Measurements from ENCODE around the gene DLG2. TPM values are rescaled to one million over a fixed set of nuclear protein-coding genes. Genes with fewer than 3 reads are reported as not detected.
A peak's percentile ranks its signal among the peaks of the same experiment; 100 is the strongest.

DLG2 gene
- total and polyA plus RNA-seq, 2 of the 4 experiments (the other 2 are of a cell fraction) = 0.31 to 0.36 TPM

DNA sequence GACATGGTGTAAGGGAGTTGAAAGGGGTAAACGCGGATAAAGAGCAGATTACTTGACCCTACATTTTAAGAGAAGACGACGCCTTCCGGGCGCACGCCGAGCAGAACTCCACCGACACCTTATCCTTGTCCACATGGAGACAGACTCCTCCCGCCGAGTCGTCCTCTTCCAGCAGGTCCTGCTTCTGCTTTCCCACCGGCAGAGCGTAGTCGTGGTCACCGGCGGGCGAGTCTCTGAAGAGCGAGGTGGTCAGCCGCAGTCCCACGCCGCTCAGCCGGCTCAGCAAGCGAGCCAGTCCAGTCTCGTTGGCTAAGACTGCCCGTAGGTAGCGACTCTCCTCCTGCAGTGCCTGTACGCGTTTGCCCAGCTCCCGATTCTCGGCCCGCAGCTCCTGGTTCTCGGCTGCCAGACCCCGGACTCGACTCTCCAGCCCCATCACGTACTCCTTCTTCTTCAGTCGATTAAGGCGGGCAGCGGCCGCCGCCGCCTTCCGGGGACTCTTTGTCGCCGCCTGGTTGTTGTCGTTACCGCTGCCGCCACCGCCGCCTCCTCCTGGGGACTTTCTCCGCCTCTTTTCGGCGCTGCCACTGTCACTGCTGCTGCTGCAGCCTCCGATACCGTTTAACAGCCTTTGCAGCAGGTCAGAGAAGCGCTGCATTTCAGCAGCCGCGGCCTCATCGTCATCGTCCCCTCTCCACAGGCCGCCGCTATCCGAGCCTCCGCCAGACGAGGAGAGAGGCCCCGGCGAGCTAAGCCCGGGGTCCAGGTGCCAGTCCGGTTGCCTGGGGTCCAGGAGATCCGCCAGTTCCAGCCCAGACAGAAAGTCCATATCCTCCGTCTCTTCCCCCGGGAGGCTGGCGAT is 36.8 kb upstream of the DLG2 start:
- POLR2A ChIA-PET (ENCODE audit: unreplicated experiment) = interaction anchor here (1.3 kb wide), 1 partner anchor 36 kb away, joined by 16 read pairs; the partner anchor contains the start of gene TMEM126B
- Histone ChIP-seq H3K79me1 (ENCODE audit: low read depth in 1 of 2, low read length in 2 of 2) (peaks cover 0 to 15% of the 10 kb centered on the region in 2 experiments; a peak in 2 of 4 replicates), H2AFZ (replicated peaks; ENCODE audit: low read length, poor library complexity) (peak overlapping the region; percentile 85), H2BK20ac (ENCODE audit: low read depth, low read length) (no peak overlapping the region), H3K4me1 (ENCODE audit: control insufficient read depth, insufficient read depth, low read length) (no peaks in the 10 kb centered on the region; the same call in 1 of the 2 replicates), H2AK5ac (ENCODE audit: low read depth, low read length) (peak overlapping the region; percentile 95), H3K4me3 (ENCODE audit: insufficient read depth, low read depth, low read length) (peak overlapping the region; percentile 96), H3K56ac (ENCODE audit: extremely low read depth, insufficient read depth, low read length) (peak overlapping the region; percentile 90), H3K9ac (ENCODE audit: low read depth, low read length) (peak overlapping the region; percentile 95), H3K18ac (ENCODE audit: low read depth, low read length) (peak overlapping the region; percentile 37), H3K36me3 (ENCODE audit: control insufficient read depth, insufficient read depth, low read length) (peaks cover 4% of the 10 kb centered on the region; the same call in 1 of the 2 replicates), H3K23ac (ENCODE audit: low read depth, low read length) (peak overlapping the region; percentile 99), H4K20me1 (ENCODE audit: insufficient read depth, low read length) (peaks cover 38% of the 10 kb centered on the region), H3K27me3 (ENCODE audit: control insufficient read depth, insufficient read depth, low read length) (no peaks in the 10 kb centered on the region), H4K8ac (ENCODE audit: low read depth in 2 of 2, low read length in 2 of 2) (peak overlapping the region; percentile 58 to 71; a peak in 2 of 4 replicates), H2BK120ac (ENCODE audit: low read depth, low read length) (peak overlapping the region; percentile 68), H4K5ac (ENCODE audit: low read depth, low read length) (peak overlapping the region; percentile 43), H3K4me2 (ENCODE audit: low read depth, low read length) (peak overlapping the region; percentile 97), H2BK5ac (ENCODE audit: low read depth, low read length, poor library complexity, severe bottlenecking) (peak overlapping the region; percentile 84), H3K27ac (ENCODE audit: insufficient read depth, low read length) (peak overlapping the region; percentile 85), H4K91ac (ENCODE audit: insufficient read depth, low read depth, low read length) (peak overlapping the region; percentile 79), H3K14ac (replicated peaks; ENCODE audit: low read depth, low read length) (peak overlapping the region; percentile 94), H3K9me3 (ENCODE audit: control insufficient read depth, insufficient read depth, low read length) (no peaks in the 10 kb centered on the region), H3K9me1 (ENCODE audit: insufficient read depth, low read length) (no peaks in the 10 kb centered on the region), H3K4ac (ENCODE audit: low read depth, low read length) (peak overlapping the region; percentile 95), H2BK15ac (ENCODE audit: low read depth, low read length) (no peak overlapping the region), H2AK9ac (replicated peaks; ENCODE audit: low read depth, low read length, poor library complexity) (peak overlapping the region; percentile 99)
- in situ Hi-C loops (cut with MboI; ENCODE audit: low sequenced_read_pairs) = no loop called here
- BruUV-seq (replicated peaks) = no TSS peak
- ATAC-seq (ENCODE audit: low read depth) = peak; percentile 38
- 0% methylated on average over 43 of the region's 73 CpGs; no CpG with 5 or more reads in 1 of the 2 experiments for WGBS, 2 experiments (ENCODE audit: extremely low coverage in 2 of 2, insufficient read length in 1 of 2)
- dilution Hi-C loops (cut with HindIII; ENCODE audit: low sequenced_read_pairs, unreplicated experiment) = no loop called here
- intact Hi-C loops (cut with micrococcal nuclease) = loop anchor here (1.0 to 2.0 kb wide), 4 partner anchors 35 to 190 kb away; partner anchors contain the start of gene TMEM126B
- DNase-seq = peak; percentile 45
- CTCF ChIA-PET = interaction anchor here (0.7 to 1.0 kb wide), 2 partner anchors 21 to 26 kb away, joined by 3 read pairs; no protein-coding TSS in a partner anchor
- TF ChIP-seq MAFK (IDR thresholded peaks at IDR 0.05; ENCODE audit: low read depth, low read length) = no peak
- no peak for TF ChIP-seq FOS (IDR thresholded peaks at IDR 0.05; ENCODE audit: low read depth, low read length)
- peak; percentile 37 for TF ChIP-seq CTCF (conservative IDR thresholded peaks at IDR 0.05; ENCODE audit: low read depth, low read length)
- TF ChIP-seq RFX5 (IDR thresholded peaks at IDR 0.05; ENCODE audit: low read depth, low read length) = no peak
- TF ChIP-seq CHD1 (IDR thresholded peaks at IDR 0.05; ENCODE audit: low read depth, low read length) = no peak; the same call in 1 of the 2 replicates
- TF ChIP-seq, protein P1, sequence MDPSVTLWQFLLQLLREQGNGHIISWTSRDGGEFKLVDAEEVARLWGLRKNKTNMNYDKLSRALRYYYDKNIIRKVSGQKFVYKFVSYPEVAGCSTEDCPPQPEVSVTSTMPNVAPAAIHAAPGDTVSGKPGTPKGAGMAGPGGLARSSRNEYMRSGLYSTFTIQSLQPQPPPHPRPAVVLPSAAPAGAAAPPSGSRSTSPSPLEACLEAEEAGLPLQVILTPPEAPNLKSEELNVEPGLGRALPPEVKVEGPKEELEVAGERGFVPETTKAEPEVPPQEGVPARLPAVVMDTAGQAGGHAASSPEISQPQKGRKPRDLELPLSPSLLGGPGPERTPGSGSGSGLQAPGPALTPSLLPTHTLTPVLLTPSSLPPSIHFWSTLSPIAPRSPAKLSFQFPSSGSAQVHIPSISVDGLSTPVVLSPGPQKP (IDR thresholded peaks at IDR 0.05; ENCODE audit: borderline replicate concordance, low read depth, low read length) = no peak
- no peak for TF ChIP-seq POLR2A (IDR thresholded peaks at IDR 0.05; ENCODE audit: low read depth, low read length)
- 0 out of 2 replicates have a peak, but pooled peaks have one; percentile 15 for TF ChIP-seq RAD21 (IDR thresholded peaks at IDR 0.05; ENCODE audit: low read length)
- 0 out of 2 replicates have a peak, but pooled peaks have one; percentile 2 for TF ChIP-seq SMC3 (IDR thresholded peaks at IDR 0.05; ENCODE audit: low read depth, low read length)
- no peak for TF ChIP-seq RCOR1 (IDR thresholded peaks at IDR 0.05; ENCODE audit: insufficient replicate concordance, low read length)
- TF ChIP-seq BHLHE40 (IDR thresholded peaks at IDR 0.05; ENCODE audit: low read depth, low read length) = no peak
- TF ChIP-seq MAZ (IDR thresholded peaks at IDR 0.05; ENCODE audit: borderline replicate concordance, low read depth, low read length) = no peak
- TF ChIP-seq USF2 (IDR thresholded peaks at IDR 0.05; ENCODE audit: low read depth, low read length) = no peak

All from IMR-90 (cell line).